Activated CD4-positive, alpha-beta T cell treated with anti-CD3 and anti-CD28 coated beads, Interleukin-2, amount 10 ng/mL, durations not matched to agents 24 days and 14 days (primary cell): ENCODE data around the gene PRKAG2. TPM values are rescaled to one million over a fixed set of nuclear protein-coding genes. Genes with fewer than 3 reads are reported as not detected.
A peak's percentile ranks its signal among the peaks of the same experiment; 100 is the strongest.
"Not testable (repeated sequence)": the region's sequence is repeated elsewhere in the genome, so short reads cannot be mapped to it uniquely, and the experiment has no call there.

Experiments used
- DNase-seq: peaks from one replicate; pipeline ENCODE4 v3.0.0; 2022
- H3K27ac Mint-ChIP-seq: one replicate; pipeline ENCODE4 v1.8.0; 2022; ENCODE audit warnings: mild to moderate bottlenecking, mixed read lengths
- H3K27me3 Mint-ChIP-seq: one replicate; pipeline ENCODE4 v1.8.0; 2022; ENCODE audit warnings: mixed read lengths
- H3K36me3 Mint-ChIP-seq: one replicate; pipeline ENCODE4 v1.8.0; 2022; ENCODE audit warnings: low read depth, mild to moderate bottlenecking, mixed read lengths
- H3K4me1 Mint-ChIP-seq: one replicate; pipeline ENCODE4 v1.8.0; 2021; ENCODE audit warnings: mixed read lengths
- H3K4me3 Mint-ChIP-seq: one replicate; pipeline ENCODE4 v1.8.0; 2022; ENCODE audit warnings: mild to moderate bottlenecking, moderate library complexity, mixed read lengths
- H3K9me3 Mint-ChIP-seq: one replicate; pipeline ENCODE4 v1.8.0; 2021; ENCODE audit warnings: mixed read lengths
- intact Hi-C: fragments of 100-400 bp; cut with micrococcal nuclease; formaldehyde crosslinking; loops from one replicate; pipeline ENCODE4 v1.15.1; 2023
- total RNA-seq: library from RNA; stranded (reverse); gene quantifications from 2 replicates; pipeline ENCODE4 v1.2.3, GENCODE V29; 2022

The PRKAG2 gene
- total RNA-seq, 1 donor from 2014 or later = 14.3 TPM

- Mint-ChIP-seq H3K4me3 (no peak overlapping the region), H3K27ac (no peak overlapping the region), H3K27me3 (peaks cover 23% of the 10 kb centered on the region), H3K4me1 (peaks cover 6% of the 10 kb centered on the region), H3K36me3 (no peaks in the 10 kb centered on the region), H3K9me3 (no peaks in the 10 kb centered on the region)
- no peak for DNase-seq
- intact Hi-C loops = no loop called here
Measured at GRCh38 chr7:151539088-151539671, 337.7 kb downstream of the PRKAG2 start.

- Mint-ChIP-seq H3K36me3 (no peaks in the 10 kb centered on the region), H3K4me1 (peaks cover 6% of the 10 kb centered on the region), H3K9me3 (no peaks in the 10 kb centered on the region), H3K27ac (no peak overlapping the region), H3K4me3 (no peak overlapping the region), H3K27me3 (peaks cover 22% of the 10 kb centered on the region)
- intact Hi-C loops = no loop called here
- DNase-seq = no peak
Measured at GRCh38 chr7:151537818-151538561, 338.9 kb downstream of the PRKAG2 start.

GRCh38 chr7:151536178-151536577 is 340.7 kb downstream of the PRKAG2 start:
- H3K9me3 Mint-ChIP-seq, DNase-seq, intact Hi-C loops, H3K4me3 Mint-ChIP-seq, H3K27ac Mint-ChIP-seq, H3K36me3 Mint-ChIP-seq, H3K4me1 Mint-ChIP-seq: not testable (repeated sequence)
- H3K27me3 Mint-ChIP-seq = peaks cover 18% of the 10 kb centered on the region

GRCh38 chr7:151529842-151530241 is 347.1 kb downstream of the PRKAG2 start:
- H3K4me3 Mint-ChIP-seq = no peak overlapping the region
- no peak overlapping the region for H3K27ac Mint-ChIP-seq
- H3K9me3 Mint-ChIP-seq = peaks cover 13% of the 10 kb centered on the region
- H3K27me3 Mint-ChIP-seq = peaks cover 14% of the 10 kb centered on the region
- DNase-seq = no peak
- H3K36me3 Mint-ChIP-seq = no peaks in the 10 kb centered on the region
- intact Hi-C loops = no loop called here
- no peaks in the 10 kb centered on the region for H3K4me1 Mint-ChIP-seq

- H3K4me3 Mint-ChIP-seq = no peak overlapping the region
- H3K27ac Mint-ChIP-seq = no peak overlapping the region
- no peaks in the 10 kb centered on the region for H3K36me3 Mint-ChIP-seq
- peaks cover 3% of the 10 kb centered on the region for H3K4me1 Mint-ChIP-seq
- H3K9me3 Mint-ChIP-seq = peaks cover 3% of the 10 kb centered on the region
- intact Hi-C loops = loop anchor here (5.0 kb wide), 1 partner anchor 1152 kb away; the partner anchor contains the start of gene XRCC2
- DNase-seq = no peak
- H3K27me3 Mint-ChIP-seq = peaks cover 14% of the 10 kb centered on the region
Measured at GRCh38 chr7:151524845-151525244, 352.1 kb downstream of the PRKAG2 start.

- peaks cover 3% of the 10 kb centered on the region for H3K9me3 Mint-ChIP-seq
- intact Hi-C loops = loop anchor here (5.0 kb wide), 1 partner anchor 1153 kb away; the partner anchor contains the start of gene XRCC2
- no peak overlapping the region for H3K27ac Mint-ChIP-seq
- no peak overlapping the region for H3K4me3 Mint-ChIP-seq
- peaks cover 16% of the 10 kb centered on the region for H3K27me3 Mint-ChIP-seq
- no peak for DNase-seq
- H3K36me3 Mint-ChIP-seq = peaks cover 2% of the 10 kb centered on the region
- peaks cover 3% of the 10 kb centered on the region for H3K4me1 Mint-ChIP-seq
Measured at GRCh38 chr7:151524331-151524730, 352.6 kb downstream of the PRKAG2 start.

GRCh38 chr7:151520419-151521261 is 356.3 kb downstream of the PRKAG2 start:
- peak overlapping the region; percentile 97 for H3K4me3 Mint-ChIP-seq

GRCh38 chr7:151519765-151520418 is 357.0 kb downstream of the PRKAG2 start, which contains the start of gene RHEB:
Gene RHEB, minus strand, starts transcription at chr7:151519895. Its CDS starts 384 bp downstream, at chr7:151519511.
- Mint-ChIP-seq H3K4me3 (peak within 1 kb of the TSS; percentile 97), H3K27ac (peak within 1 kb of the TSS; percentile 97), H3K36me3 (peaks cover 20% of the 10 kb centered on the region), H3K27me3 (peaks cover 9% of the 10 kb centered on the region), H3K9me3 (no peaks in the 10 kb centered on the region), H3K4me1 (peaks cover 36% of the 10 kb centered on the region)
- DNase-seq = peak; percentile 99
- intact Hi-C loops = loop anchor here (1.0 to 10.0 kb wide), 7 partner anchors 112 to 1157 kb away; partner anchors contain the start of genes GALNT11, NUB1, PRKAG2 and XRCC2

More at GRCh38 chr7:151520419-151521261, 356.3 kb downstream of the PRKAG2 start:
- Mint-ChIP-seq H3K27me3 (peaks cover 9% of the 10 kb centered on the region), H3K27ac (peak overlapping the region; percentile 97), H3K36me3 (peaks cover 20% of the 10 kb centered on the region), H3K4me1 (peaks cover 28% of the 10 kb centered on the region), H3K9me3 (no peaks in the 10 kb centered on the region)
- intact Hi-C loops = loop anchor here (1.0 to 5.0 kb wide), 4 partner anchors 112 to 1157 kb away; partner anchors contain the start of genes NUB1, PRKAG2 and XRCC2
- peak; percentile 80 for DNase-seq

GRCh38 chr7:151518947-151519764 is 357.8 kb downstream of the PRKAG2 start:
- H3K27me3 Mint-ChIP-seq, H3K9me3 Mint-ChIP-seq: not testable (repeated sequence)
- Mint-ChIP-seq H3K4me1 (peaks cover 40% of the 10 kb centered on the region), H3K27ac (peak overlapping the region; percentile 97), H3K4me3 (peak overlapping the region; percentile 97), H3K36me3 (peaks cover 23% of the 10 kb centered on the region)
- DNase-seq = peak; percentile 90
- intact Hi-C loops = loop anchor here (1.0 to 10.0 kb wide), 5 partner anchors 48 to 816 kb away; partner anchors contain the start of gene GALNT11

GRCh38 chr7:151518105-151518946 is 358.6 kb downstream of the PRKAG2 start:
- H3K27ac Mint-ChIP-seq = peak overlapping the region; percentile 91
- peak overlapping the region; percentile 97 for H3K4me3 Mint-ChIP-seq
- H3K4me1 Mint-ChIP-seq = peaks cover 46% of the 10 kb centered on the region
- H3K36me3 Mint-ChIP-seq = peaks cover 25% of the 10 kb centered on the region
- DNase-seq = peak; percentile 83
- H3K9me3 Mint-ChIP-seq = no peaks in the 10 kb centered on the region
- peaks cover 6% of the 10 kb centered on the region for H3K27me3 Mint-ChIP-seq
- intact Hi-C loops = loop anchor here (1.0 to 10.0 kb wide), 5 partner anchors 47 to 816 kb away; partner anchors contain the start of gene GALNT11

GRCh38 chr7:151517601-151518104 is 359.3 kb downstream of the PRKAG2 start:
- no peak for DNase-seq
- Mint-ChIP-seq H3K4me3 (peak overlapping the region; percentile 97), H3K27me3 (peaks cover 2% of the 10 kb centered on the region), H3K36me3 (peaks cover 29% of the 10 kb centered on the region), H3K9me3 (no peaks in the 10 kb centered on the region), H3K4me1 (peaks cover 50% of the 10 kb centered on the region), H3K27ac (peak overlapping the region; percentile 91)
- intact Hi-C loops = loop anchor here (1.0 to 10.0 kb wide), 5 partner anchors 46 to 817 kb away; partner anchors contain the start of gene GALNT11
